IMR-90 (cell line): Measurements from ENCODE around the gene GAB1.

ENCODE experiments used
- BHLHE40 ChIP-seq: fragments of 150-350 bp; IDR thresholded peaks from 2 replicates; pipeline ENCODE4 v1.6.1; 2016; ENCODE audit warnings: mild to moderate bottlenecking, low read depth, low read length
- CEBPB ChIP-seq: IDR thresholded peaks from 2 replicates; pipeline ENCODE4 v1.6.1; 2012; ENCODE audit warnings: low read depth, low read length, improper control_type of control experiment
- CHD1 ChIP-seq: IDR thresholded peaks from 2 replicates; pipeline ENCODE4 v1.6.1; 2012; ENCODE audit warnings: low read depth, low read length, improper control_type of control experiment
- CTCF ChIP-seq: conservative IDR thresholded peaks from 2 replicates; pipeline ENCODE4 v1.5.1; 2012; ENCODE audit warnings: mild to moderate bottlenecking, low read depth, low read length, improper control_type of control experiment
- ELK1 ChIP-seq: fragments of 150-350 bp; IDR thresholded peaks from 2 replicates; pipeline ENCODE4 v1.6.1; 2016; ENCODE audit warnings: low read depth, mild to moderate bottlenecking, low read length, moderate library complexity, borderline replicate concordance
- FOS ChIP-seq: fragments of 150-350 bp; IDR thresholded peaks from 2 replicates; pipeline ENCODE4 v1.6.1; 2016; ENCODE audit warnings: low read depth, low read length
- MAFK ChIP-seq: IDR thresholded peaks from 2 replicates; pipeline ENCODE4 v1.6.1; 2012; ENCODE audit warnings: low read depth, low read length, improper control_type of control experiment
- MXI1 ChIP-seq: IDR thresholded peaks from 2 replicates; pipeline ENCODE4 v1.6.1; 2012; ENCODE audit warnings: low read depth, mild to moderate bottlenecking, low read length, moderate library complexity, borderline replicate concordance
- POLR2A ChIP-seq: IDR thresholded peaks from 2 replicates; pipeline ENCODE4 v1.6.1; 2012; ENCODE audit warnings: mild to moderate bottlenecking, low read depth, low read length
- RAD21 ChIP-seq: IDR thresholded peaks from 2 replicates; pipeline ENCODE4 v1.6.1; 2012; ENCODE audit warnings: low read length, improper control_type of control experiment
- RCOR1 ChIP-seq: IDR thresholded peaks from 2 replicates; pipeline ENCODE4 v1.6.1; 2012; ENCODE audit warnings: mild to moderate bottlenecking, low read length, improper control_type of control experiment; ENCODE audit not compliant: insufficient replicate concordance
- RFX5 ChIP-seq: IDR thresholded peaks from 2 replicates; pipeline ENCODE4 v1.8.0; 2012; ENCODE audit warnings: low read depth, mild to moderate bottlenecking, low read length, moderate library complexity
- SMC3 ChIP-seq: fragments of 150-350 bp; IDR thresholded peaks from 2 replicates; pipeline ENCODE4 v1.6.1; 2016; ENCODE audit warnings: low read depth, mild to moderate bottlenecking, antibody characterized with exemption, low read length, moderate library complexity
- USF2 ChIP-seq: fragments of 150-350 bp; IDR thresholded peaks from 2 replicates; pipeline ENCODE4 v1.6.1; 2017; ENCODE audit warnings: mild to moderate bottlenecking, antibody characterized with exemption, low read length, low read depth

GRCh38 chr4:143441109-143441508 is 104.4 kb downstream of the GAB1 start:
- no peak for TF ChIP-seq POLR2A
- TF ChIP-seq CTCF, result no peak
- no peak for TF ChIP-seq RCOR1
- no peak for TF ChIP-seq RAD21
- TF ChIP-seq CHD1, result no peak
- TF ChIP-seq RFX5, result no peak
- TF ChIP-seq USF2, result no peak
- no peak for TF ChIP-seq BHLHE40
- TF ChIP-seq ELK1, result no peak
- no peak for TF ChIP-seq MXI1
- no peak for TF ChIP-seq CEBPB
- TF ChIP-seq FOS, result no peak
- TF ChIP-seq SMC3, result no peak
- TF ChIP-seq MAFK, result no peak
